Fibroblast of skin of right quadriceps (primary cell): Measurements from ENCODE around the gene CDC34.
A peak's percentile ranks its signal among the peaks of the same experiment; 100 is the strongest.

Experiments used
- DNase-seq: peaks from one replicate; pipeline ENCODE4 v3.0.0-alpha.2; 2013

Gene CDC34

GRCh38 chr19:531753-532560, at the start of gene CDC34:
TSS of gene CDC34 (plus strand) at chr19:531760. CDS start at chr19:531932, 172 bp downstream.
- DNase-seq: no peak

- no peak for DNase-seq
Observed at GRCh38 chr19:482186-483041, 49.1 kb upstream of the CDC34 start.

DNA sequence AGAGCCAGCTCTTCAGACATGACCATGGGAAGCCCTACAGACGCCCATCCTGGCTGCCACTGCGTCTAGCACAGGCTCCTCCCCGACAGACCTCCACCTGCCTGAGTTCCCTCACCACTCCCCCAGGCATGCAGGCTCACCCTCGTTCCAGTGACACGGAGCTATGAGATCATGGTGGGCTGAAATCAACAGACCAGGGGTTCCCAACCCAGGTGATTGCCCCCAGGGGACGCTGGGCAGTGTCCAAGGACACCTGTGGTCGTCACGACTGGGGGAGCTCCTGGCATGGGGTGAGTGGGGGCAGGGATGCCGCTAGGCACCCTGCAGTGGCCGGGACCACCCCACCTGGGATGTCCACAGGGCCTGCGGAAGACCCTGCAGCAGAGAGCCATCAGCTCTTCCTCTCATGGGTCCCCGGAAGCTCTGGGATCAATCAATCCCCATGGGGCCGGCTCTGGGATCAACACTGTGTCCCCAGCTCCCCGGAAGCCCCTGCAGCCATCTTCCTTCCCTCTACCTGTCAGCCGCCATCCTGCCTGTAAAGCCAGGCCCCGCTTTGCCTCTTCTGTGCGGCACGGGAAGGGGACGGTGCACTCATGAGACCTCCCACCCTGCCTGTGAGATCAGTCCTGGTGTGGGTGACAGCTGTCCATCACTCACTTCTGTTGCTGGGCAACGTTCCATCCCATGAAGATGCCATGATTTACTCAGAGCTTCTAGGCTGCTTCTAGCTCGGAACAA, 48.1 kb upstream of the CDC34 start:
- no peak for DNase-seq

DNA sequence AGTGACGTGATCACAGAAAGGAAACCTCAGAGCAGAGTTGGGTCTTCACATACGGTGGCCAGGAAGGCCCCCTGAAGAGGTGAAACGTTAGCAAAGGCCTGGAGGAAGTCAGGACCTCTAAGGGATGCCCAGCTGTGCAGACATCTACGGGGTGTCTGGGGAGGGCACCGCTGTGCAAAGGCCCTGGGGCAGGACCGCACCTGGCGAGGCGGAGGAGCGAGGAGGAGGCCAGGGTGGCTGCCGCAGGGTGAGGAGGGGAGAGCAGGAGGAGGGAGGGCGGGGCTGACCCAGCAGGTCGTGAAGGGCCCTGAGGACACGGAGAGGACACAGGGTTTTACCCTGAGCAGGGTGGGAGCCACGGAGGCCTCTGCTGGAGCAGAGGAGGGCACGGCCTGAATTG, 47.1 kb upstream of the CDC34 start:
- DNase-seq: no peak

GRCh38 chr19:485077-485476, 46.5 kb upstream of the CDC34 start:
- no peak for DNase-seq

DNA sequence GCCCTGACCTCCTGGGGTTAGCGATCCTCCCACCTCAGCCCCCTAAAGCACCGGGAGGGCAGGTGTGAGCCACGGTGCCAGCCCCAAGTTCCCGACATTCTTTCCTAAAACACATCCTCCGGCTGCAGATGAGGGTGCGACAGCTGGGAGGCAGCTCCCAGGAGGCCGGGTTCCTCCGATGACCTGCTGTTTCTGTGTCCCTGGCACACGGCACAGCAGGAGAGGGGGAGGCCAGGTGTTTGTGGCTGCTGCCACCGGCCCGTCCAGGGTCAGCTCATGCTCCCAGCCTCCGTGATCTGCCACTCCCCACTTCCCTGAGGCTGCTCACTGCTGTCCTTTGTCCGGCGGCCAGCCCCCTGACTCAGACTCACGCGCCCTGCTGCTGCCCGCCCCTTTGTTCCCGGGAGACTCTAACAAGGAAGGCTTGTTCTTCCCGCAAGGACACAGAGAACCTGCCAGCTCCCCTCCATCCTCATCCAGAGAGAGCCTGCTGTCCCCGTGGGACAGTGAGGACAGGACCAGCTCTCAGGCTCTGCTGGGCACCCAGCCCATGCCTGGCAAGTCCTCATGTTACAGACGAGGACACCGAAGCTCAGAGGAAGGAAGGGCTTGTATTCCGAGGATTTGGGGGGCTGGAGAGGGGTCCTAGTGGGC, 45.9 kb upstream of the CDC34 start:
- DNase-seq: no peak

DNA sequence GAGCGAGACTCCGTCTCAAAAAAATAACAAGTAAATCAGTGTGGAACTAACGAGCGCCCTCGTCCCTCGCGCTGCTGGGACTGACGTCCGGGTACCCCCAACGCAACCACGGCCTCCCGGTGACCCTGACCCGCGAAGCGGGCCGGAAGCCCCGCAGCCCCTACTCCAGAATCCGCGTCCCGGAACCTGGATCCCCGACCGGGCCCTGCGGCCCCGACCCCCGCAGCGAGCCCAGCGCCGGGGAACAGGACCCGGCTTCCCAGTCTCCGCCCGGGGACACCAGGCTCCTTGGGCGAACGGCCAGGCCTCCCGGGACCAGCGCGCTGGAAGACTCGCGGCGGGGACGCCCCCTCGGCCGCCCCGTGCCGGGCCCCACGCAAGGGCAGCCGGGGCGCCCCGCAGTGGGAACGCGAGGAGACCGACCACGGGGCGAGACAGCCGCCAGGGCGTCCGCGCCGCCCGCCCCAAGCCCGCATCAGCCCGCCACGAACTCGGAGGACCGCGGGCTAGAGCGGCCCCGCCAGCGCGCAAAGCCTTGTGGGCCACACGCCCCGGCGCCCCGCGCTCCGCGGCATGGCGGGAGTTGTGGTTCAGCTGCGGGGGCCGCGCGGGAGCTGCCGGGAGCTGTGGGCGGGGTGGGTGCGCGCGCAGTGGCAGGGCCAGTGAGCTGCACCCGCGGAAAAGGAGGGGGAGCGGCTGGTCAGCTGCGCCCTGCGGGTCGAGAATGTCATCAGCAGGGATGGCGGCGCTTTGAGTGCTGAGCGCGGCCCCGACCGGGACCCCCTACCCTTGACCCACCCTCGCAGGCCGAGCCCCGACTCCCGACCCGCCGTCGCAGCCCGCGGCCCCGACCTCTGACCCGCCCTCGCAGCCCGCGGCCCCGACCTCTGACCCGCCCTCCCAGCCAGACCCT, 42.8 kb upstream of the CDC34 start:
- peak; percentile 94 for DNase-seq

DNA sequence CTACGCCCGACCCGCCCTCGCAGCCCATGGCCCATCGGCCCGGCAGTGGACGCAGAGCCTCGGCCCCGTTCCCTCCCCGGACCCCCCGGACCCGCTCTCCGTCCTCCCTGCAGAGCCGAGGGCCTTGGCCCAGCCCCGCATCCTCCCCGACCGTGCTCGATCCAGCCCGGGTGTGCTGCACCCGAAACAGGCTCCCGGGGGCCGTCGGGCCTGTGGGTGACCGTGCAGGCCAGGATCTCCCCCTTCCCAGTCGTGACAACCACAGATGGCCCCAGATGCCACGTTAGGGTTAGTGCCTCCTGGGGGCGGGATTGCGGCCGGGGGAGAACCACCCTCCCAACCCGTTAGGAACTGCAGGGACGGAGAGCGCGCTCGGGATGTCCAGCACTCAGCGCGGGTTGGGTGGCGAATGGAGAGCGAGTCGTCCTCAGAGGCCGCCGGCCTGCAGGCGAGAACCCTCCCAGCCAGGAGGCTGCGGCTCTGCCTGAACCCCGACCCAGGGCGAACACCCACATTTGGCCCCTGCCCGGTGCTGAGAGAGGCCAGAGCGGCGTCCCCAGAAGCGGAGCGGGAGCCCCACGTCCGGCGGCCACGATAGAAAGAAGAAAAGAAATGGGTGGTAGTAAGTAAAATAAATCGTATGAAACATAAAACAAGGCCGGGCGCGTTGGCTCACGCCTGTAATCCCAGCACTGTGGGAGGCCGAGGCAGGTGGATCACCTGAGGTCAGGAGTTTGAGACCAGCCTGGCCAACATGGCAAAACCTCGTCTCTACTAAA, 42.0 kb upstream of the CDC34 start:
- DNase-seq: no peak

DNA sequence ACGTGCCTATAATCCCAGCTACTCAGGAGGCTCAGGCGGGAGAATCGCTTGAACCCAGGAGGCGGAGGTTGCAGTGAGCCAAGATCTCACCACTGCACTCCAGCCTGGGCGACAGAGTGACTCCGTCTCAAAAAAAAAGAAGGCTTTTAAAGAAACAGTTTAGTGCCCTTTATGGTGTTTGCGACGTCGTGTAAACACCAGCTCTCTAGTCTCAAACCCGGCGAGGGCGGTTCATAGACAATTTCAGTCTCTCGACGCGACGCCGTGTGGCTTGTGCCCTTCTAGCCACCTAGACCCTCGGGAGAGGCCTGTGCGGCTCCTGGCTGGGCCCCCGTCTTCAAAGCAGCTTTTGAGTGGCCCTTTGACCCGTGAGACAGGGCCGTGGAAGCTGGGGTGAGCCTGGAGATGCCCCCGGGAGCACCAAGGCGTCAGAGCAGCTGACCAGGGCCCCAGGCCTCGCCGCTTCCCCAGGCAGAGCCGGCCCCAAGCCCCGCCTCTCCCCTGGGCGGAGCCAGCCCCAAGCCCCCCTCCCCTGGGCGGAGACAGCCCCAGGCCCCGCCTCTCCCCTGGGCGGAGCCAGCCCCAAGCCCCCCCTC, 40.3 kb upstream of the CDC34 start:
- no peak for DNase-seq

DNA sequence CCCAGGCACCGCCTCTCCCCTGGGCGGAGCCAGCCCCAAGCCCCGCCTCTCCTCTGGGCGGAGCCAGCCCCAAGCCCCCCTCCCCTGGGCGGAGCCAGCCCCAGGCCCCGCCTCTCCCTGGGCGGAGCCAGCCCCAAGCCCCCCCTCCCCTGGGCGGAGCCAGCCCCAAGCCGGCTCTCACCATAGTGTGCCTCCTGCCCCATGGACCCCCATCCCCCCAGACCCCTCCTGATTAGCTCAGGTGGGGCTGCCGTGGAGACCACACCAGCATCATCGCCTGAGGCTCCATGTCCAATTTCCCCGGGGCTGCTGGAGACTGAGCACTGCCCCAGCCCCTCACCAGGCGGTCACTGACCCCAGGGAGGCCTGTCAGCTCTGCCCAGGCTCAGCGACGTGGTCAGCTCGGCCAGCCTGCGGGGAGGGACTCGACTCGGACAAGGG, 39.4 kb upstream of the CDC34 start:
- no peak for DNase-seq

DNA sequence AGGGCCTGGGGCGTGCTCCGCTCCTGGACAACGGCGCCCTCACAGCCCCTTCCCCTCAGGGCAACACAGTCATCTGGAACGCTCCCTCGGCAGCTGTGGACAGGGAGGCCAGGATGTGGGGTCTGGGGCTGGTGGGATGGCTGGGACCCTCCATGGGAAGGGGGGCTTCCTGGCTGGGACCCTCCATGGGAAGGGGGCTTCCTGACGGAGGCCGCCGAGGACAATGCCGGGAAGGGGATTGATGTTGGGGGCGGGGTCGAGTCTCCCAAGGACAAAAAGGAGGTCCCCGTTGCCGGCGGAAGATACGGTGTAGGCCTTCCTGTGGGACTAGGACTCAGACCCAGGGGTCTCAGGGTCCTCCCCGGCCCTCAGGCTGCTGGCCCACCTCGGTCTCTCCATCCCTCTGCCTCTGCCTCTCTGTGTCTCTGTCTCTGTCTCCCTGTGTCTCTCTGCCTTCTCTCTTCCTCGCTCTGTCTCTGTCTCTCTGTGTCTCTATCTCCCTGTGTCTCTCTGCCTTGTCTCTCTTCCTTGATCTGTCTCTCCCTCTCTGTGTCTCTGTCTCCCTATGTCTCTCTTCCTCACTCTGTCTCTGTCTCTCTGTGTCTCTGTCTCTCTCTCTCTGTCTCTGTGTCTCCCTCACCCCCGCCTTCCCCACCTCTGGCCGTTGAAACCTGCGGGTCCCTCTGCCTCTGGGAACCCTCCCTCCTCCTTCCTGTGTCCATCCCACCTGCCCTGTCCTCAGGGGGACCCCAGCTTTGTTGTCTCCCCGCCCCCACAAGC, 38.0 kb upstream of the CDC34 start:
- DNase-seq: no peak

- DNase-seq: no peak
Observed at GRCh38 chr19:494171-495080, 37.1 kb upstream of the CDC34 start.

GRCh38 chr19:495081-495401, 36.5 kb upstream of the CDC34 start:
- no peak for DNase-seq

DNA sequence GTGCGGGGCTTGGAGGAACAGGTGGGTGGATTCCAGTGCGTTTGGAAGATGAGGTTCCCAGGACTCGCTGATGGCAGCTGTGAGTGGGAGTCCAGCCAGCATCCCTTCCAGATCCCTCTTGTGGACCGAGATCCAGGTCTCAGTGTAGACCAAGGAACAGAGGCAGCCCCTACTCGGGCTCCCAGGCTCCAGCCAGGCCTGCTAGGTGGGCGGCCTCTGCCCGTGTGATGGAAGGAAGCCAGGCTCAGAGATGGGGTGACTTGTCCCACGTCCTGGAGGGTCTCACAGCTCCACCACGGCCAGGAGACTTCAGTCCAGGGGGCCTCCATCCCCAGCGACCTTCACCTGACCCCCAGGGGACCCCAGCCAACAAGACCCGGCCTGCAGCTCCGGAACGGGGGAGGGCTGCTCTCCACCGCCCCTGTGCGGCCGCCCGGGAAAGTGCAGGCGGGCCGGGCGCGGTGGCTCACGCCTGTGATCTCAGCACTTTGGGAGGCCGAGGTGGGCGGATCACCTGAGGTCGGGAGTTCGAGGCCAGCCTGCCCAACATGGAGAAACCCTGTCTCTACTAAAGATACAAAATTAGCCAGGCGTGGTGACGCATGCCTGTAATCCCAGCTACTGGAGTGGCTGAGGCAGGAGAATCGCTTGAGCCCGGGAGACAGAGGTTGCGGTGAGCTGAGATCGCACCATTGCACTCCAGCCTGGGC, 36.0 kb upstream of the CDC34 start:
- no peak for DNase-seq

DNA sequence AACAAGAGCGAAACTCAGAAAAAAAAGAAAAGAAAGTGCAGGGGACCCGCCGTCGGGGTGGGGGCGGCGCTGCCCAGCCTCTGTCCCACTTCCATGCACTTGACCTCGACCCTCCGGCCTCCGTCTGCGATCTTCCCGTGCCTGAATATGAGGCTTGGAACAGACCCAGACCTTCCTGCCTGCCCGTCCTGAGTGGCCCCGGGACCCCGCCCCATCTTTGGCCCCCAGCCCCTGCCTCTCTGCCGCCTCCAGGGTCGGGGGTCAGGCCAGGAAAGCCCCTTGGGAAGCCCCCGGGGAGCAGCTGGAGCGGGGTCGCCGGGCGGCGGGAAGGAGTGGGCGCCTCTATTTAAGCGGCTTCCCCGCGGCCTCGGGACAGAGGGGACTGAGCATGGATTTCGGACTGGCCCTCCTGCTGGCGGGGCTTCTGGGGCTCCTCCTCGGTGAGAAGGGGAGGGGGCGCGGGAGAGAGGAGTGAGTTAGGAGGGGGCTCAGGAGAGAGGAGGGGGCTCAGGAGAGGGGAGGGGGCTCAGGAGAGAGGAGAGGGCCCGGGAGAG, 35.4 kb upstream of the CDC34 start, which contains the start of gene MADCAM1:
TSS of gene MADCAM1 (plus strand) at position 375 of the 554 bp plus-strand sequence. CDS start at position 389, 14 bp downstream.
- DNase-seq: no peak

- no peak for DNase-seq
Observed at GRCh38 chr19:496986-497385, 34.6 kb upstream of the CDC34 start.

GRCh38 chr19:497491-497868, 34.1 kb upstream of the CDC34 start:
- DNase-seq: no peak
